ENCODE data around the gene ADAMTS9.

DNA sequence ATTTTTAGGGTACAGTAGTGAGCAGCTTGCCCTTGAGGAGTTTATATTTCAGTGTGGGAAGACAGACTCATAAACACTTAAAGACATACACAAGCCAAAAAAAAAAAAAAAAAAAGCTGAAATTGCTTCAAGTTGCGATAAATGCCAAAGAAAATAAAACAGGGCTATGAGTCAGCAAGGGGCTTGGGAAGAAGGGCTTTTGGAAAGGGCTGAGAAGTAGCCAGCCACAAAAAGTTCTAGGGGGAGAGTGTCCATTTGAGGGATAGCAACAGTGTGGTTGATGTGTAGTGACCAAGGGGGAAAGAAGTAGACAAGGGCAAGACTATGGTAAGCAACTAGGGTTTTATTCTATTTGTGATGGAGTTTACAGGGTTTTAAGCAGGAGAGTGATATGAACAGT is 185.5 kb downstream of the ADAMTS9 start:
- TF ChIP-seq, protein P1, sequence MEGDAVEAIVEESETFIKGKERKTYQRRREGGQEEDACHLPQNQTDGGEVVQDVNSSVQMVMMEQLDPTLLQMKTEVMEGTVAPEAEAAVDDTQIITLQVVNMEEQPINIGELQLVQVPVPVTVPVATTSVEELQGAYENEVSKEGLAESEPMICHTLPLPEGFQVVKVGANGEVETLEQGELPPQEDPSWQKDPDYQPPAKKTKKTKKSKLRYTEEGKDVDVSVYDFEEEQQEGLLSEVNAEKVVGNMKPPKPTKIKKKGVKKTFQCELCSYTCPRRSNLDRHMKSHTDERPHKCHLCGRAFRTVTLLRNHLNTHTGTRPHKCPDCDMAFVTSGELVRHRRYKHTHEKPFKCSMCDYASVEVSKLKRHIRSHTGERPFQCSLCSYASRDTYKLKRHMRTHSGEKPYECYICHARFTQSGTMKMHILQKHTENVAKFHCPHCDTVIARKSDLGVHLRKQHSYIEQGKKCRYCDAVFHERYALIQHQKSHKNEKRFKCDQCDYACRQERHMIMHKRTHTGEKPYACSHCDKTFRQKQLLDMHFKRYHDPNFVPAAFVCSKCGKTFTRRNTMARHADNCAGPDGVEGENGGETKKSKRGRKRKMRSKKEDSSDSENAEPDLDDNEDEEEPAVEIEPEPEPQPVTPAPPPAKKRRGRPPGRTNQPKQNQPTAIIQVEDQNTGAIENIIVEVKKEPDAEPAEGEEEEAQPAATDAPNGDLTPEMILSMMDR (IDR thresholded peaks at IDR 0.05; ENCODE audit: extremely low read depth in 1 of 2, insufficient read depth in 1 of 2, low read depth in 1 of 2, low read length in 2 of 2) = no peak
- TF ChIP-seq EZH2 (IDR thresholded peaks at IDR 0.05; ENCODE audit: borderline replicate concordance, low read depth, low read length, severe bottlenecking) (no peak), POLR2AphosphoS5 (IDR thresholded peaks at IDR 0.05; ENCODE audit: insufficient read depth, low read depth, low read length) (no peak), POLR2A (IDR thresholded peaks at IDR 0.05; ENCODE audit: low read depth, low read length) (no peak)
- TF ChIP-seq, protein P2, sequence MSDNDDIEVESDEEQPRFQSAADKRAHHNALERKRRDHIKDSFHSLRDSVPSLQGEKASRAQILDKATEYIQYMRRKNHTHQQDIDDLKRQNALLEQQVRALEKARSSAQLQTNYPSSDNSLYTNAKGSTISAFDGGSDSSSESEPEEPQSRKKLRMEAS (IDR thresholded peaks at IDR 0.05; ENCODE audit: insufficient read depth, insufficient read length) = no peak
